SK-N-SH (cell line): ENCODE results near the gene CLDN18. TPM values are rescaled to one million over a fixed set of nuclear protein-coding genes. Genes with fewer than 3 reads are reported as not detected.

Experiments used
- CTCF ChIA-PET: fragments of 300-600, 350-600 bp; formaldehyde crosslinking; extraction: SDS; loops from one replicate; lab custom pipeline; 2021; lab: Yijun Ruan, JAX
- POLR2A ChIA-PET: fragments of 350-600 bp; sonication (Branson Sonifier 250); formaldehyde crosslinking; extraction: SDS; loops from one replicate; lab custom pipeline; 2020; ENCODE audit warnings: antibody characterized with exemption, inconsistent platforms; lab: Yijun Ruan, JAX
- DNase-seq: peaks from one replicate; pipeline ENCODE4 v3.0.0; 2012
- H2AFZ ChIP-seq: fragments of 200-600 bp; sonication (generic); 2 replicates; pipeline ENCODE4 v1.8.1; 2016; ENCODE audit warnings: antibody characterized with exemption, mild to moderate bottlenecking, low read depth
- H3F3A ChIP-seq: fragments of 200-600 bp; sonication (generic); replicated peaks from 2 replicates; pipeline ENCODE3; 2016; ENCODE audit warnings: antibody characterized with exemption, mild to moderate bottlenecking; ENCODE audit not compliant: insufficient read depth
- H3K27ac ChIP-seq, 2 experiments: fragments of 200-500 bp in 1 of 2; fragments of 200-600 bp in 1 of 2; sonication (Bioruptor generic) in 1 of 2; sonication (generic), shearing (Covaris generic) in 1 of 2; 2 replicates each; pipeline versions ENCODE4 v1.5.1 to v1.6.1; 2014 to 2016; ENCODE audit warnings: low read depth in 2 of 2, inconsistent platforms in 1 of 2, low read length in 1 of 2, mild to moderate bottlenecking in 1 of 2, mixed read lengths in 1 of 2
- H3K27me3 ChIP-seq: fragments of 200-600 bp; sonication (generic), shearing (Covaris generic); 2 replicates; pipeline ENCODE4 v1.6.1; 2016; ENCODE audit warnings: mixed run types; ENCODE audit not compliant: insufficient read depth
- H3K36me3 ChIP-seq, 2 experiments: fragments of 200-500 bp in 1 of 2; fragments of 200-600 bp in 1 of 2; sonication (Bioruptor generic) in 1 of 2; sonication (generic) in 1 of 2; replicated peaks in 1 of 2; 2 replicates each; pipeline versions ENCODE3 to v1.5.1; 2014 to 2016; ENCODE audit warnings: low read length in 1 of 2, mild to moderate bottlenecking in 1 of 2; ENCODE audit not compliant: insufficient read depth in 2 of 2, control insufficient read depth in 1 of 2
- H3K4me1 ChIP-seq, 2 experiments: fragments of 200-500 bp in 1 of 2; fragments of 200-600 bp in 1 of 2; sonication (Bioruptor generic) in 1 of 2; sonication (generic), shearing (Covaris generic) in 1 of 2; 2 replicates each; pipeline versions ENCODE4 v1.5.1 to v1.6.1; 2014 to 2016; ENCODE audit warnings: low read depth in 1 of 2, low read length in 1 of 2, mixed run types in 1 of 2; ENCODE audit not compliant: insufficient read depth in 2 of 2, control insufficient read depth in 1 of 2
- H3K4me2 ChIP-seq: fragments of 200-600 bp; sonication (generic), shearing (Covaris generic); 2 replicates; pipeline ENCODE4 v1.6.1; 2017; ENCODE audit warnings: mixed run types
- H3K4me3 ChIP-seq, 2 experiments: fragments of 200-500 bp in 1 of 2; fragments of 200-600 bp in 1 of 2; sonication (Bioruptor generic) in 1 of 2; sonication (generic), shearing (Covaris generic) in 1 of 2; 2 replicates each; pipeline versions ENCODE4 v1.5.1 to v1.8.1; 2014 to 2016; ENCODE audit warnings: low read depth in 2 of 2, inconsistent platforms in 1 of 2, low read length in 1 of 2, mild to moderate bottlenecking in 1 of 2, mixed read lengths in 1 of 2, moderate library complexity in 1 of 2
- H3K79me2 ChIP-seq: fragments of 200-600 bp; sonication (generic); 2 replicates; pipeline ENCODE4 v1.8.1; 2017; ENCODE audit warnings: mild to moderate bottlenecking; ENCODE audit not compliant: insufficient read depth
- H3K9ac ChIP-seq: fragments of 200-600 bp; sonication (generic); 2 replicates; pipeline ENCODE4 v1.6.1; 2017; ENCODE audit warnings: mixed run types
- H3K9me2 ChIP-seq: fragments of 200-600 bp; sonication (generic); 2 replicates; pipeline ENCODE4 v1.6.1; 2017; ENCODE audit warnings: mixed run types
- H3K9me3 ChIP-seq: fragments of 200-600 bp; sonication (generic); 2 replicates; pipeline ENCODE4 v1.6.1; 2017; ENCODE audit warnings: mixed run types, mild to moderate bottlenecking, moderate library complexity
- H4K20me1 ChIP-seq: fragments of 200-600 bp; sonication (generic); 2 replicates; pipeline ENCODE4 v1.6.1; 2017; ENCODE audit warnings: mild to moderate bottlenecking, mixed run types; ENCODE audit not compliant: insufficient read depth
- GATA2 ChIP-seq: sonication (generic); formaldehyde crosslinking; IDR thresholded peaks from 2 replicates; pipeline ENCODE4 v1.5.0; 2020; ENCODE audit warnings: mild to moderate bottlenecking, missing genetic modification reagents
- MXI1 ChIP-seq: IDR thresholded peaks from 2 replicates; pipeline ENCODE4 v1.6.1; 2012; ENCODE audit warnings: mild to moderate bottlenecking, low read depth, low read length, improper control_type of control experiment
- NRF1 ChIP-seq: IDR thresholded peaks from 2 replicates; pipeline ENCODE4 v1.6.1; 2012; ENCODE audit warnings: low read depth, mild to moderate bottlenecking, low read length
- RFX5 ChIP-seq: IDR thresholded peaks from 2 replicates; pipeline ENCODE4 v1.6.1; 2012; ENCODE audit warnings: mild to moderate bottlenecking, improper control_type of control experiment, low read length
- YY1 ChIP-seq: IDR thresholded peaks from 2 replicates; pipeline ENCODE4 v1.4.0; 2012; ENCODE audit warnings: low read depth, mild to moderate bottlenecking
- WGBS: methylation state at CpG from one replicate; pipeline ENCODE4 v1.1.6; 2017; ENCODE audit warnings: low lambda C conversion rate; 5-methylcytosine and 5-hydroxymethylcytosine counted together
- polyA plus RNA-seq, 3 experiments: library from polyadenylated mRNA; depleted of rRNA; stranded (reverse); fragments of >200 nt; gene quantifications; 2 replicates each; pipeline ENCODE4 v1.2.3, GENCODE V29; 2012
- TF ChIP-seq, protein P1 (sequence below): IDR thresholded peaks from 2 replicates; pipeline ENCODE4 v1.4.0; 2012; ENCODE audit warnings: low read depth, borderline replicate concordance
- TF ChIP-seq, protein P2 (sequence below): fragments of 150-350 bp; IDR thresholded peaks from 2 replicates; pipeline ENCODE4 v1.6.1; 2017; ENCODE audit warnings: antibody characterized with exemption, low read length, low read depth, borderline replicate concordance

CLDN18 gene
- polyA plus RNA-seq, 1 of the 3 experiments (the other 2 are of a cell fraction): not detected

DNA sequence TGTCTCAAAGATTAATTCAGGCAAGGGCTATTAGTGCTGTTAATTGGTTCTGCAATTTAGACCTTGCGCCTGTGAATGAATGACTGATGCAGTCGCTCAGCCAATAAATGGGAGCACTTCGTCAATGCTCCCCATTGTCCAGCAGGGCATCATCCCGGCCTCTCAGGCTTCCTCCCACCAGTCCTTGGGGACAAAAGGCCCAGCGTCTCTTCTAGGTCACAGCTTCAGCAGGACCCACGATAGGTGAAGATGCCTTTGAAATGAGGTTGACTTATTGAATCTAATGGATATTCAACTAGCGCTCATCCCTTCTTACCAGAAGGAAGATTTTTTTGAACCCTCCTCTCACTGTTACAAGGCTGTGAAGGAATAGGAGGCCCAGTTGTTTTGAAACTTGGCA is 47.7 kb upstream of the CLDN18 start:
- no peaks in the 10 kb centered on the region for H3K9me2 ChIP-seq
- H2AFZ ChIP-seq: no peak overlapping the region
- ChIA-PET POLR2A (no interaction called here), CTCF (interaction anchor here (1.5 to 5.3 kb wide), 3 partner anchors 8 to 857 kb away, joined by 4 to 35 read pairs (median 6); no protein-coding TSS in a partner anchor)
- no peak overlapping the region for H3K4me2 ChIP-seq
- no peak for TF ChIP-seq RFX5
- no peak for TF ChIP-seq MXI1
- no peaks in the 10 kb centered on the region for H4K20me1 ChIP-seq
- no peak overlapping the region for H3K4me3 ChIP-seq
- no peak overlapping the region for H3K9ac ChIP-seq
- 61% methylated on average over 7 of the region's 7 CpGs for WGBS
- DNase-seq: no peak
- no peaks in the 10 kb centered on the region for H3K4me1 ChIP-seq
- no peak overlapping the region for H3K27ac ChIP-seq
- H3K79me2 ChIP-seq: no peaks in the 10 kb centered on the region
- H3K36me3 ChIP-seq: no peaks in the 10 kb centered on the region
- H3K9me3 ChIP-seq: no peaks in the 10 kb centered on the region
- no peaks in the 10 kb centered on the region for H3K27me3 ChIP-seq
- no peaks in the 10 kb centered on the region for H3F3A ChIP-seq

DNA sequence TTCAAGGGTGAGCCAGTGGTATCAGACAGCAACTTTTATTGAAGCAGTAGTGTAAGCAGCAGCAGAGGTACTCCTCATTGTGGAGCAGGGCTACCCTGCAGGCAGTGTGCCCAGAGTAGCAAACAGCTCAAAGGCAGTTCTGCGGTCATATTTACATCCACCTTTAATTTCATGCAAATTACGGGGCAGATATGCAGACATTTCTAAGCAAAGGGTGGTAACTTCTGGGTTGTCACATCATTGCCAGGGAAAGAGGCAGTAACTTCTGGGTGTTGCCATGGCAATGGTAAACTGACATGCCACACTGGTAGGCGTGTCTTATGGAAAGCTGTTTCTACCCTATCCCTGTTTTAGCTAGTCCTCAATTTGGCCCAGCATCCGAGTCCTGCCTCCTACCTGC is 46.5 kb upstream of the CLDN18 start:
- POLR2A ChIA-PET: no interaction called here
- no peaks in the 10 kb centered on the region for H3F3A ChIP-seq
- H4K20me1 ChIP-seq: no peaks in the 10 kb centered on the region
- H3K79me2 ChIP-seq: no peaks in the 10 kb centered on the region
- no peak overlapping the region for H2AFZ ChIP-seq
- no peaks in the 10 kb centered on the region for H3K4me1 ChIP-seq
- H3K9me3 ChIP-seq: no peaks in the 10 kb centered on the region
- TF ChIP-seq, protein P1, sequence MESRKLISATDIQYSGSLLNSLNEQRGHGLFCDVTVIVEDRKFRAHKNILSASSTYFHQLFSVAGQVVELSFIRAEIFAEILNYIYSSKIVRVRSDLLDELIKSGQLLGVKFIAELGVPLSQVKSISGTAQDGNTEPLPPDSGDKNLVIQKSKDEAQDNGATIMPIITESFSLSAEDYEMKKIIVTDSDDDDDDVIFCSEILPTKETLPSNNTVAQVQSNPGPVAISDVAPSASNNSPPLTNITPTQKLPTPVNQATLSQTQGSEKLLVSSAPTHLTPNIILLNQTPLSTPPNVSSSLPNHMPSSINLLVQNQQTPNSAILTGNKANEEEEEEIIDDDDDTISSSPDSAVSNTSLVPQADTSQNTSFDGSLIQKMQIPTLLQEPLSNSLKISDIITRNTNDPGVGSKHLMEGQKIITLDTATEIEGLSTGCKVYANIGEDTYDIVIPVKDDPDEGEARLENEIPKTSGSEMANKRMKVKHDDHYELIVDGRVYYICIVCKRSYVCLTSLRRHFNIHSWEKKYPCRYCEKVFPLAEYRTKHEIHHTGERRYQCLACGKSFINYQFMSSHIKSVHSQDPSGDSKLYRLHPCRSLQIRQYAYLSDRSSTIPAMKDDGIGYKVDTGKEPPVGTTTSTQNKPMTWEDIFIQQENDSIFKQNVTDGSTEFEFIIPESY: no peak
- no peak for TF ChIP-seq YY1
- no peak for TF ChIP-seq RFX5
- TF ChIP-seq GATA2 (CRISPR knock-in tag): no peak
- no peak for TF ChIP-seq NRF1
- TF ChIP-seq, protein P2, sequence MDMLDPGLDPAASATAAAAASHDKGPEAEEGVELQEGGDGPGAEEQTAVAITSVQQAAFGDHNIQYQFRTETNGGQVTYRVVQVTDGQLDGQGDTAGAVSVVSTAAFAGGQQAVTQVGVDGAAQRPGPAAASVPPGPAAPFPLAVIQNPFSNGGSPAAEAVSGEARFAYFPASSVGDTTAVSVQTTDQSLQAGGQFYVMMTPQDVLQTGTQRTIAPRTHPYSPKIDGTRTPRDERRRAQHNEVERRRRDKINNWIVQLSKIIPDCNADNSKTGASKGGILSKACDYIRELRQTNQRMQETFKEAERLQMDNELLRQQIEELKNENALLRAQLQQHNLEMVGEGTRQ: no peak
- TF ChIP-seq, all 33 proteins: peak for 0
- no peaks in the 10 kb centered on the region for H3K36me3 ChIP-seq
- WGBS: 41% methylated on average over 4 of the region's 4 CpGs
- H3K9me2 ChIP-seq: no peaks in the 10 kb centered on the region
- H3K4me3 ChIP-seq: no peak overlapping the region
- CTCF ChIA-PET: interaction anchor here (1.7 to 2.0 kb wide), 2 partner anchors 17 to 852 kb away, joined by 7 to 9 read pairs; no protein-coding TSS in a partner anchor
- no peak for DNase-seq
- no peak overlapping the region for H3K27ac ChIP-seq
- no peaks in the 10 kb centered on the region for H3K27me3 ChIP-seq
- no peak overlapping the region for H3K9ac ChIP-seq
- no peak overlapping the region for H3K4me2 ChIP-seq
